HEK293 (cell line): ENCODE measurements around the gene CDC27.

Source experiments
- CTCF ChIP-seq: fragments of 450-650 bp; formaldehyde crosslinking; IDR thresholded peaks from 2 replicates; pipeline ENCODE4 v1.5.1; 2016; ENCODE audit warnings: missing biosample characterization, missing genetic modification characterization
- KLF17 ChIP-seq: fragments of 450-650 bp; formaldehyde crosslinking; IDR thresholded peaks from 2 replicates; pipeline ENCODE4 v1.5.1; 2016; ENCODE audit warnings: missing biosample characterization, missing genetic modification characterization
- KLF9 ChIP-seq: fragments of 450-650 bp; formaldehyde crosslinking; IDR thresholded peaks from 2 replicates; pipeline ENCODE4 v1.5.1; 2016; ENCODE audit warnings: missing biosample characterization, missing genetic modification characterization, low read depth
- PBX3 ChIP-seq: sonication (generic); formaldehyde crosslinking; IDR thresholded peaks from 2 replicates; pipeline ENCODE4 v1.8.1; 2022; ENCODE audit warnings: mild to moderate bottlenecking, moderate library complexity, missing genetic modification reagents
- PRDM2 ChIP-seq: fragments of 450-650 bp; formaldehyde crosslinking; IDR thresholded peaks from 2 replicates; pipeline ENCODE4 v1.5.1; 2016; ENCODE audit warnings: missing biosample characterization, missing genetic modification characterization, borderline replicate concordance
- ZNF140 ChIP-seq: fragments of 450-650 bp; formaldehyde crosslinking; IDR thresholded peaks from 2 replicates; pipeline ENCODE4 v1.5.1; 2016; ENCODE audit warnings: missing biosample characterization, missing genetic modification characterization
- ZNF274 ChIP-seq, 2 experiments: fragments of 200-500 bp in 1 of 2; fragments of 450-650 bp in 1 of 2; sonication (Bioruptor generic) in 1 of 2; formaldehyde crosslinking in 1 of 2; IDR thresholded peaks; 2 replicates each; pipeline versions ENCODE4 v1.5.1 to v1.6.1; 2014 to 2016; ENCODE audit warnings: borderline replicate concordance in 1 of 2, inconsistent platforms in 1 of 2, low read length in 1 of 2, missing biosample characterization in 1 of 2, missing genetic modification characterization in 1 of 2
- ZNF280D ChIP-seq: fragments of 450-650 bp; formaldehyde crosslinking; IDR thresholded peaks from 2 replicates; pipeline ENCODE4 v1.5.1; 2016; ENCODE audit warnings: missing biosample characterization, missing genetic modification characterization
- ZNF639 ChIP-seq: fragments of 450-650 bp; formaldehyde crosslinking; IDR thresholded peaks from 2 replicates; pipeline ENCODE4 v1.5.1; 2016; ENCODE audit warnings: missing biosample characterization, missing genetic modification characterization
- ZNF785 ChIP-seq: fragments of 450-650 bp; formaldehyde crosslinking; IDR thresholded peaks from 2 replicates; pipeline ENCODE4 v1.5.1; 2016; ENCODE audit warnings: missing biosample characterization, missing genetic modification characterization

GRCh38 chr17:47231866-47232265 lies 42.8 kb upstream of the CDC27 start:
- TF ChIP-seq ZNF274 (IDR thresholded peaks at IDR 0.05; ENCODE audit: low read length) (no peak), ZNF274 (tag by site-specific recombination; IDR thresholded peaks at IDR 0.05; ENCODE audit: borderline replicate concordance) (no peak), PRDM2 (tag by site-specific recombination) (no peak), ZNF785 (tag by site-specific recombination) (no peak), ZNF280D (tag by site-specific recombination) (no peak), PBX3 (no peak), KLF9 (tag by site-specific recombination) (no peak), KLF17 (tag by site-specific recombination) (no peak), ZNF140 (tag by site-specific recombination) (no peak), CTCF (tag by site-specific recombination) (no peak), ZNF639 (tag by site-specific recombination) (no peak)
